Measurements from ENCODE around the gene CLDN6. TPM values are rescaled to one million over a fixed set of nuclear protein-coding genes. Genes with fewer than 3 reads are reported as not detected.
A peak's percentile ranks its signal among the peaks of the same experiment; 100 is the strongest.

Gene CLDN6
- total RNA-seq, 1 experiment from 2014 or later, result 743 TPM

GRCh38 chr16:3036726-3037315 is 18.8 kb upstream of the CLDN6 start, which contains the start of gene BICDL2:
Gene BICDL2 (minus strand): TSS chr16:3036944. CDS start chr16:3035496, 1,448 bp downstream.
- no peak within 1 kb of the TSS for H2BK20ac ChIP-seq (ENCODE audit: low read depth, low read length, poor library complexity, severe bottlenecking)
- Mint-ChIP-seq H3K27ac (peak within 1 kb of the TSS in 2 of 3 experiments; percentile 21 to 42; a peak in 2 of 7 replicates), H3K36me3 (ENCODE audit: insufficient read depth in 1 of 3, low read depth in 3 of 3) (peaks cover 3 to 5% (median 3%) of the 10 kb centered on the region in 3 experiments; a peak in 4 of 7 replicates), H3K4me3 (peak within 1 kb of the TSS; percentile 66 to 79), H3K27me3 (ENCODE audit: low read depth) (peaks cover 42% of the 10 kb centered on the region), H3K9me3 (no peaks in the 10 kb centered on the region), H3K4me1 (peaks cover 26 to 28% of the 10 kb centered on the region in 2 experiments)
- H2BK120ac ChIP-seq (ENCODE audit: low read depth, low read length, poor library complexity, severe bottlenecking), result no peak within 1 kb of the TSS
- H3K4me2 ChIP-seq (ENCODE audit: insufficient read depth, insufficient read length, low read length), result peak within 1 kb of the TSS; percentile 78
- no peak within 1 kb of the TSS for H2AK5ac ChIP-seq (ENCODE audit: insufficient read length, low read length)
- H3K14ac ChIP-seq (ENCODE audit: insufficient read depth, low read length), result peak within 1 kb of the TSS; percentile 77; the same call in 1 of the 2 replicates
- no peak within 1 kb of the TSS for H3K56ac ChIP-seq (ENCODE audit: insufficient read length, low read depth, low read length)
- no peaks in the 10 kb centered on the region for H3K9me3 ChIP-seq (ENCODE audit: control insufficient read depth, low read depth, low read length)
- H3K79me1 ChIP-seq (ENCODE audit: insufficient read depth, low read depth, low read length, poor library complexity, severe bottlenecking), result no peaks in the 10 kb centered on the region
- WGBS (ENCODE audit: extremely low coverage, insufficient read length, low lambda C conversion rate), result no CpG with 5 or more reads among the region's 44 CpGs
- no peak within 1 kb of the TSS for H2BK15ac ChIP-seq (ENCODE audit: low read depth, low read length)
- no peaks in the 10 kb centered on the region; the same call in 1 of the 2 replicates for H3K4me1 ChIP-seq (ENCODE audit: insufficient read depth, low read length)
- no peaks in the 10 kb centered on the region for H3K79me2 ChIP-seq (ENCODE audit: insufficient read depth, low read length)
- H3K9ac ChIP-seq (ENCODE audit: extremely low read depth, insufficient read length, low read length), result peak within 1 kb of the TSS; percentile 10
- H2AFZ ChIP-seq (ENCODE audit: low read length), result no peak within 1 kb of the TSS
- H4K91ac ChIP-seq (ENCODE audit: insufficient read length, low read depth, low read length), result no peak within 1 kb of the TSS
- H4K8ac ChIP-seq (replicated peaks; ENCODE audit: insufficient read length, low read depth, low read length), result no peak within 1 kb of the TSS
- no peak within 1 kb of the TSS for H3K4ac ChIP-seq (ENCODE audit: low read depth, low read length)
- H2BK5ac ChIP-seq (ENCODE audit: insufficient read length, low read length), result no peak within 1 kb of the TSS
- TF ChIP-seq, protein P1, sequence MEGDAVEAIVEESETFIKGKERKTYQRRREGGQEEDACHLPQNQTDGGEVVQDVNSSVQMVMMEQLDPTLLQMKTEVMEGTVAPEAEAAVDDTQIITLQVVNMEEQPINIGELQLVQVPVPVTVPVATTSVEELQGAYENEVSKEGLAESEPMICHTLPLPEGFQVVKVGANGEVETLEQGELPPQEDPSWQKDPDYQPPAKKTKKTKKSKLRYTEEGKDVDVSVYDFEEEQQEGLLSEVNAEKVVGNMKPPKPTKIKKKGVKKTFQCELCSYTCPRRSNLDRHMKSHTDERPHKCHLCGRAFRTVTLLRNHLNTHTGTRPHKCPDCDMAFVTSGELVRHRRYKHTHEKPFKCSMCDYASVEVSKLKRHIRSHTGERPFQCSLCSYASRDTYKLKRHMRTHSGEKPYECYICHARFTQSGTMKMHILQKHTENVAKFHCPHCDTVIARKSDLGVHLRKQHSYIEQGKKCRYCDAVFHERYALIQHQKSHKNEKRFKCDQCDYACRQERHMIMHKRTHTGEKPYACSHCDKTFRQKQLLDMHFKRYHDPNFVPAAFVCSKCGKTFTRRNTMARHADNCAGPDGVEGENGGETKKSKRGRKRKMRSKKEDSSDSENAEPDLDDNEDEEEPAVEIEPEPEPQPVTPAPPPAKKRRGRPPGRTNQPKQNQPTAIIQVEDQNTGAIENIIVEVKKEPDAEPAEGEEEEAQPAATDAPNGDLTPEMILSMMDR (conservative IDR thresholded peaks at IDR 0.05), result no peak
- H3K18ac ChIP-seq (ENCODE audit: insufficient read length, low read depth, low read length), result peak within 1 kb of the TSS; percentile 31
- DNase-seq, result peak; percentile 89
- H3K27me3 ChIP-seq (ENCODE audit: insufficient read depth, low read length), result no peaks in the 10 kb centered on the region
- H3K23ac ChIP-seq (ENCODE audit: insufficient read length, low read depth, low read length), result no peak within 1 kb of the TSS
- no peak within 1 kb of the TSS for H4K5ac ChIP-seq (ENCODE audit: insufficient read length, low read depth, low read length)
- H3K23me2 ChIP-seq (ENCODE audit: insufficient read length, low read depth, low read length, poor library complexity, severe bottlenecking), result peaks cover 7% of the 10 kb centered on the region
- no peak within 1 kb of the TSS for H2BK12ac ChIP-seq (ENCODE audit: insufficient read length, low read depth, low read length)
- no peak within 1 kb of the TSS for H3T11ph ChIP-seq (ENCODE audit: low read length)
- H3K27ac ChIP-seq (ENCODE audit: insufficient read length, low read depth, low read length), result no peak within 1 kb of the TSS
- H4K20me1 ChIP-seq (ENCODE audit: control insufficient read depth, insufficient read depth, insufficient read length), result peaks cover 3% of the 10 kb centered on the region

Data from H9 (cell line).